ENCODE measurements around the gene SSB.
"Not testable (repeated sequence)": the region's sequence is repeated elsewhere in the genome, so short reads cannot be mapped to it uniquely, and the experiment has no call there.

The SSB gene

DNA sequence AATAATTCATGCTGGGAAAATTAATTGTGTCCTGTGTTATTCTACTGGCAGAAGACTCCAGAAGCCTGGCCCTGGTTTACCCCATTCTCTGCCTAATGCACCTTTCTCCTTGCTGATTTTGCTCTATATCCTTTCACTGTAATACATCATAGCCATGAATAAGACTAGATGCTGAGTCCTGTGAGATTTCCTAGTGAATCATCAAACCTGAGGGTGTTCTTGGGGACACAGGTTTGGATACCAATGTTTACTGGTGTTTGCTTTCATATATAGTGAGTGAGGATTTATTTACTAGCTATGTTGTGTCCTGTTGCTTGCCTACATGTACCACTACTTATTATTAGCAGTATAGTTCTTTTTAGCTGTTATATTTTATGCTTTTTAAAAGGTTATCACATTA lies 19.6 kb downstream of the SSB start:
- no peak for DNase-seq (ENCODE audit: low read depth in 1 of 2, low spot score in 1 of 2)
- TF ChIP-seq POLR2AphosphoS5 (IDR thresholded peaks at IDR 0.05; ENCODE audit: low read depth) (no peak), GABPA (IDR thresholded peaks at IDR 0.05; ENCODE audit: low read depth) (no peak), SPI1 (IDR thresholded peaks at IDR 0.05; ENCODE audit: borderline replicate concordance, low read depth) (no peak)
- no peaks in the 10 kb centered on the region for H3K27me3 ChIP-seq (ENCODE audit: insufficient read depth, poor library complexity, severe bottlenecking)
- H3K27ac ChIP-seq (replicated peaks): no peak overlapping the region
- no peak overlapping the region for H3K4me3 ChIP-seq (replicated peaks; ENCODE audit: insufficient read depth, low read length)

DNA sequence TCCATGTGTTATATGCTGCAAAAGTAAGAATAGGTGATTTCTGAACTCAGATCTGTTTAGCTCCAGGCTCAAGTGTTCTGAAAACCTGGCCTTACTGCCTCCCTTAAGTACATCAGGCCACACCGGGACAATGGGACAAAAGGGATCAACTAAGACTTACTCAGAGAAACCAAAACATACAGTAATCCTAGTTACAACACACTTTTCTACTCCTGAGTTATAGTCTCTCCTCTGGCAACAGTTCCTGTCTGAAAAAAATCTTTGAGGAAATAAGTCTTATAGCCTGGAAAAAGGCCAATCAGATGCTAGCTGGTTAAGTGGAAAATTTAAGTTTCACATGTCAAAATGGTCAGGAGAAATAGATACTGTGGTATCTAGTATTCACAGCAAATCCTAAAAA lies 20.4 kb downstream of the SSB start:
- Histone ChIP-seq H3K4me3 (replicated peaks; ENCODE audit: insufficient read depth, low read length) (no peak overlapping the region), H3K27ac (replicated peaks) (no peak overlapping the region), H3K27me3 (ENCODE audit: insufficient read depth, poor library complexity, severe bottlenecking) (no peaks in the 10 kb centered on the region)
- no peak for DNase-seq (ENCODE audit: low read depth in 1 of 2, low spot score in 1 of 2)
- TF ChIP-seq, protein P1, sequence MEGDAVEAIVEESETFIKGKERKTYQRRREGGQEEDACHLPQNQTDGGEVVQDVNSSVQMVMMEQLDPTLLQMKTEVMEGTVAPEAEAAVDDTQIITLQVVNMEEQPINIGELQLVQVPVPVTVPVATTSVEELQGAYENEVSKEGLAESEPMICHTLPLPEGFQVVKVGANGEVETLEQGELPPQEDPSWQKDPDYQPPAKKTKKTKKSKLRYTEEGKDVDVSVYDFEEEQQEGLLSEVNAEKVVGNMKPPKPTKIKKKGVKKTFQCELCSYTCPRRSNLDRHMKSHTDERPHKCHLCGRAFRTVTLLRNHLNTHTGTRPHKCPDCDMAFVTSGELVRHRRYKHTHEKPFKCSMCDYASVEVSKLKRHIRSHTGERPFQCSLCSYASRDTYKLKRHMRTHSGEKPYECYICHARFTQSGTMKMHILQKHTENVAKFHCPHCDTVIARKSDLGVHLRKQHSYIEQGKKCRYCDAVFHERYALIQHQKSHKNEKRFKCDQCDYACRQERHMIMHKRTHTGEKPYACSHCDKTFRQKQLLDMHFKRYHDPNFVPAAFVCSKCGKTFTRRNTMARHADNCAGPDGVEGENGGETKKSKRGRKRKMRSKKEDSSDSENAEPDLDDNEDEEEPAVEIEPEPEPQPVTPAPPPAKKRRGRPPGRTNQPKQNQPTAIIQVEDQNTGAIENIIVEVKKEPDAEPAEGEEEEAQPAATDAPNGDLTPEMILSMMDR (IDR thresholded peaks at IDR 0.05; ENCODE audit: insufficient read depth, low read length): no peak
- no peak for TF ChIP-seq POLR2AphosphoS5 (IDR thresholded peaks at IDR 0.05; ENCODE audit: low read depth)
- TF ChIP-seq GABPA (IDR thresholded peaks at IDR 0.05; ENCODE audit: low read depth): no peak
- TF ChIP-seq, protein P2, sequence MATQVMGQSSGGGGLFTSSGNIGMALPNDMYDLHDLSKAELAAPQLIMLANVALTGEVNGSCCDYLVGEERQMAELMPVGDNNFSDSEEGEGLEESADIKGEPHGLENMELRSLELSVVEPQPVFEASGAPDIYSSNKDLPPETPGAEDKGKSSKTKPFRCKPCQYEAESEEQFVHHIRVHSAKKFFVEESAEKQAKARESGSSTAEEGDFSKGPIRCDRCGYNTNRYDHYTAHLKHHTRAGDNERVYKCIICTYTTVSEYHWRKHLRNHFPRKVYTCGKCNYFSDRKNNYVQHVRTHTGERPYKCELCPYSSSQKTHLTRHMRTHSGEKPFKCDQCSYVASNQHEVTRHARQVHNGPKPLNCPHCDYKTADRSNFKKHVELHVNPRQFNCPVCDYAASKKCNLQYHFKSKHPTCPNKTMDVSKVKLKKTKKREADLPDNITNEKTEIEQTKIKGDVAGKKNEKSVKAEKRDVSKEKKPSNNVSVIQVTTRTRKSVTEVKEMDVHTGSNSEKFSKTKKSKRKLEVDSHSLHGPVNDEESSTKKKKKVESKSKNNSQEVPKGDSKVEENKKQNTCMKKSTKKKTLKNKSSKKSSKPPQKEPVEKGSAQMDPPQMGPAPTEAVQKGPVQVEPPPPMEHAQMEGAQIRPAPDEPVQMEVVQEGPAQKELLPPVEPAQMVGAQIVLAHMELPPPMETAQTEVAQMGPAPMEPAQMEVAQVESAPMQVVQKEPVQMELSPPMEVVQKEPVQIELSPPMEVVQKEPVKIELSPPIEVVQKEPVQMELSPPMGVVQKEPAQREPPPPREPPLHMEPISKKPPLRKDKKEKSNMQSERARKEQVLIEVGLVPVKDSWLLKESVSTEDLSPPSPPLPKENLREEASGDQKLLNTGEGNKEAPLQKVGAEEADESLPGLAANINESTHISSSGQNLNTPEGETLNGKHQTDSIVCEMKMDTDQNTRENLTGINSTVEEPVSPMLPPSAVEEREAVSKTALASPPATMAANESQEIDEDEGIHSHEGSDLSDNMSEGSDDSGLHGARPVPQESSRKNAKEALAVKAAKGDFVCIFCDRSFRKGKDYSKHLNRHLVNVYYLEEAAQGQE (IDR thresholded peaks at IDR 0.05; ENCODE audit: insufficient replicate concordance, low read depth): no peak
- no peak for TF ChIP-seq SPI1 (IDR thresholded peaks at IDR 0.05; ENCODE audit: borderline replicate concordance, low read depth)

DNA sequence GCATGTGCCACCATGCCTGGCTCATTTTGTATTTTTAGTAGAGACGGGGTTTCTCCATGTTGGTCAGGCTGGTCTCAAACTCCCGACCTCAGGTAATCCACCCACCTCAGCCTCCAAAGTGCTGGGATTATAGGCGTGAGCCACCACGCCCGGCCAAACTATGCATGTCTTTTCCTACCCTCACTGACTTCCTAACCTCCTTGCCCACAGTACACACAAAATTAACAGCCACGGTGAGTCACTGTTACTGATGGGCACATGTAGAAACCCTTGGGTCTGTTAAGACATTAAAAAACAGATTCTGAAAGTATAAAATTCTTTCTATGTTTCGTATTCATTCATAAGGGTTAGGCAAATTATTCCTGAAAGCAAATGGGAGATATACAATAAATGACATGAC lies 21.4 kb downstream of the SSB start:
- not testable (repeated sequence) for H3K27me3 ChIP-seq (ENCODE audit: insufficient read depth, poor library complexity, severe bottlenecking); H3K4me3 ChIP-seq (replicated peaks; ENCODE audit: insufficient read depth, low read length); DNase-seq (ENCODE audit: low read depth in 1 of 2, low spot score in 1 of 2); H3K27ac ChIP-seq (replicated peaks)

DNA sequence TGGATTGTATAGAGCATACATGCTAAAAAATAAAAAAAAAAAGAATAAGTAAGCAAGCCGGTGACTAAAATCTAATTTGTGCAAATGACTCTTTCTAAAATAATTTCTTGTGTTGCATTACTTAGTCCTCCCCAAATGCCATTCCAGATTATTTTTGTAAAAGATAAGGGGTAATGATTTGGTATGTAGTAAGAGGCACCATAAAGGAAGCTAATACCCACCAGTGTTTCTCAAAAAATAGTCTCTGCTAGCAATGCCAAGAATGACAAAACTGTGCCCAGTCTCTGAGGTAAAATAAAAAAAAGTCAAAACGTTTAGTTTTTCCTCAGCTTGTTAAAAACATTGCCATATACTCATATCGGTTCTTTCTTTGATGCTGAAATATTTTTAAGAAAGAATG lies 23.4 kb downstream of the SSB start:
- no peak for TF ChIP-seq SPI1 (IDR thresholded peaks at IDR 0.05; ENCODE audit: borderline replicate concordance, low read depth)
- no peak for TF ChIP-seq POLR2AphosphoS5 (IDR thresholded peaks at IDR 0.05; ENCODE audit: low read depth)
- H3K4me3 ChIP-seq (replicated peaks; ENCODE audit: insufficient read depth, low read length): no peak overlapping the region

DNA sequence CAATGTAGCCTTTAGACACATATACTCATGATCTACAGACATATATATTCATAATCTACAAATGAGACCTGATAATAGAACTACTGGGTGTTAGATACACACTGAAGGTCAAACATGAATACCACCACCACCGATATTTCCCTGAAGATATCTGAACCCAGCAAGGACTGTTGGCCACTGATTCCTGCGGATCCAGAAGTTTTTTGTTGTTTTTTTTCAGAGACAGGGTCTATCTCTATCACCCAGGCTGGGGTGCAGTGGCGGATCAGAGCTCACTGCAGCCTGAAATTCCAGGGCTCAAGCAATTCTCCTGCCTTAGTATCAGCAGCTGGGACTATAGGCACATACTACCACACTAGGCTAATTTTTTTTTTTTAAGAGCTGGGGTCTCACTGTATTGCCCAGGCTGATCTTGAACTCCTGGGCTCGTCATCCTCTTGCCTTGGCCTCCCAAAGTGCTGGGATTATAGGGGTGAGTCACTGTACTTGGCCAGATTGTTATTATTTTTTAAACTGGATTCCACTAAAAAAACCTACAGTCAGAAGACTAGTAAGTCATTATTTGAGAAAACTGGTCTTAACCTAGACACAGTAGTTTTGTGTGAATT lies 24.2 kb downstream of the SSB start:
- DNase-seq (ENCODE audit: low read depth in 1 of 2, low spot score in 1 of 2): no peak
- no peaks in the 10 kb centered on the region for H3K27me3 ChIP-seq (ENCODE audit: insufficient read depth, poor library complexity, severe bottlenecking)
- TF ChIP-seq GABPA (IDR thresholded peaks at IDR 0.05; ENCODE audit: low read depth) (no peak), POLR2AphosphoS5 (IDR thresholded peaks at IDR 0.05; ENCODE audit: low read depth) (no peak), SPI1 (IDR thresholded peaks at IDR 0.05; ENCODE audit: borderline replicate concordance, low read depth) (no peak)
- TF ChIP-seq, protein P2 (IDR thresholded peaks at IDR 0.05; ENCODE audit: insufficient replicate concordance, low read depth): no peak
- TF ChIP-seq, protein P1 (IDR thresholded peaks at IDR 0.05; ENCODE audit: insufficient read depth, low read length): no peak
- H3K27ac ChIP-seq (replicated peaks): no peak overlapping the region
- H3K4me3 ChIP-seq (replicated peaks; ENCODE audit: insufficient read depth, low read length): no peak overlapping the region

More for the DNA sequence above, 23.4 kb downstream of the SSB start:
- Histone ChIP-seq H3K27ac (replicated peaks) (no peak overlapping the region), H3K27me3 (ENCODE audit: insufficient read depth, poor library complexity, severe bottlenecking) (no peaks in the 10 kb centered on the region)
- DNase-seq (ENCODE audit: low read depth in 1 of 2, low spot score in 1 of 2): no peak

Measured in HL-60 (cell line).